Thyroid gland (tissue), 4 donors: Measurements from ENCODE around the gene SNRNP40.

Experiments
- CTCF ChIP-seq, 6 experiments: fragments of 200-600 bp in 3 of 6; fragments of 450-650 bp in 3 of 6; sonication (generic) in 3 of 6; IDR thresholded peaks; one replicate each; pipeline ENCODE4 v1.5.1; 2016 to 2019; ENCODE audit warnings: antibody characterized with exemption in 6 of 6, mild to moderate bottlenecking in 2 of 6, inconsistent platforms in 1 of 6, moderate library complexity in 1 of 6
- POLR2A ChIP-seq, 2 donors: fragments of 450-650 bp; IDR thresholded peaks; one replicate each; pipeline ENCODE4 v1.6.1; 2017; ENCODE audit warnings: antibody characterized with exemption in 2 of 2, mild to moderate bottlenecking in 2 of 2, moderate library complexity in 1 of 2

- TF ChIP-seq POLR2A (IDR thresholded peaks at IDR 0.05) (no peak), CTCF (IDR thresholded peaks at IDR 0.05) (no peak)
Observed at GRCh38 chr1:31259746-31260145, 36.8 kb downstream of the SNRNP40 start.
